Measurements from ENCODE around the gene B3GNT3. TPM values are rescaled to one million over a fixed set of nuclear protein-coding genes. Genes with fewer than 3 reads are reported as not detected.

B3GNT3 gene
- under 1 TPM; 0.75 to 0.95 TPM for total RNA-seq

- DNase-seq, result peak; percentile 56
- POLR2A ChIA-PET, result interaction anchor here (0.7 kb wide), 1 partner anchor 12 kb away, joined by 8 read pairs; no protein-coding TSS in a partner anchor
- intact Hi-C loops (cut with DNase I, micrococcal nuclease), result loop anchor here (5.0 kb wide), 2 partner anchors 62 to 137 kb away; partner anchors contain the start of genes CCDC124 (in 1 of the 2) and RPL18A (in 1 of the 2)
- Mint-ChIP-seq H3K4me3 (peak within 1 kb of the TSS; percentile 60), H3K4me1 (peaks cover 57% of the 10 kb centered on the region), H3K27ac (peak within 1 kb of the TSS; percentile 19), H3K27me3 (no peaks in the 10 kb centered on the region), H3K9me3 (ENCODE audit: low read depth) (no peaks in the 10 kb centered on the region), H3K36me3 (ENCODE audit: low read depth) (no peaks in the 10 kb centered on the region)
- no peak for ATAC-seq
- CTCF ChIA-PET, result interaction anchor here (0.6 to 1.4 kb wide), 6 partner anchors 10 to 575 kb away, joined by 3 to 5 read pairs (median 4); partner anchors contain the start of gene RPL18A
Measured at GRCh38 chr19:17794731-17795494, at the start of gene B3GNT3. TSS of gene B3GNT3 (plus strand) at chr19:17795138. CDS start at chr19:17807808, 12,670 bp downstream.

- DNase-seq, result peak; percentile 98
- Mint-ChIP-seq H3K36me3 (ENCODE audit: low read depth) (peaks cover 7% of the 10 kb centered on the region), H3K9me3 (ENCODE audit: low read depth) (no peaks in the 10 kb centered on the region), H3K4me3 (peak overlapping the region; percentile 76), H3K27me3 (no peaks in the 10 kb centered on the region), H3K27ac (peak overlapping the region; percentile 60), H3K4me1 (peaks cover 42% of the 10 kb centered on the region)
- ChIA-PET POLR2A (interaction anchor here (0.6 to 0.9 kb wide), 2 partner anchors 28 to 33 kb away, joined by 3 to 7 read pairs; partner anchors contain the start of gene MAP1S), CTCF (interaction anchor here (0.6 to 1.7 kb wide), 5 partner anchors 8 to 141 kb away, joined by 3 to 9 read pairs (median 5); partner anchors contain the start of gene RPL18A)
- ATAC-seq, result peak; percentile 90
- intact Hi-C loops (cut with DNase I, micrococcal nuclease), result loop anchor here (1.0 to 2.0 kb wide), 8 partner anchors 28 to 672 kb away; partner anchors contain the start of genes MAP1S (in 2 of the 2), COLGALT1 (in 1 of the 2), HAUS8 (in 1 of the 2) and JAK3 (in 1 of the 2)
Measured at GRCh38 chr19:17747205-17748098, 47.5 kb upstream of the B3GNT3 start.

- H3K36me3 Mint-ChIP-seq (ENCODE audit: low read depth), result peaks cover 11% of the 10 kb centered on the region
- H3K4me3 Mint-ChIP-seq, result peak overlapping the region; percentile 76
- intact Hi-C loops (cut with DNase I, micrococcal nuclease), result no loop called here
- DNase-seq, result no peak
- peaks cover 46% of the 10 kb centered on the region for H3K4me1 Mint-ChIP-seq
- H3K9me3 Mint-ChIP-seq (ENCODE audit: low read depth), result no peaks in the 10 kb centered on the region
- ChIA-PET POLR2A (interaction anchor here (0.7 kb wide), 1 partner anchor 98 kb away, joined by 4 read pairs; no protein-coding TSS in a partner anchor), CTCF (interaction anchor here (1.6 to 1.7 kb wide), 2 partner anchors 110 to 111 kb away, joined by 4 to 9 read pairs; partner anchors contain the start of gene RPL18A)
- no peaks in the 10 kb centered on the region for H3K27me3 Mint-ChIP-seq
- ATAC-seq, result no peak
- H3K27ac Mint-ChIP-seq, result peak overlapping the region; percentile 87
Measured at GRCh38 chr19:17748884-17749638, 45.9 kb upstream of the B3GNT3 start.

- peak; percentile 24 for ATAC-seq
- H3K27ac Mint-ChIP-seq, result peak overlapping the region; percentile 87
- peak overlapping the region; percentile 76 for H3K4me3 Mint-ChIP-seq
- H3K4me1 Mint-ChIP-seq, result peaks cover 51% of the 10 kb centered on the region
- no peaks in the 10 kb centered on the region for H3K27me3 Mint-ChIP-seq
- POLR2A ChIA-PET, result interaction anchor here (0.7 kb wide), 1 partner anchor 8 kb away, joined by 4 read pairs; no protein-coding TSS in a partner anchor
- H3K9me3 Mint-ChIP-seq (ENCODE audit: low read depth), result no peaks in the 10 kb centered on the region
- DNase-seq, result peak; percentile 76
- peaks cover 16% of the 10 kb centered on the region for H3K36me3 Mint-ChIP-seq (ENCODE audit: low read depth)
- CTCF ChIA-PET, result interaction anchor here (0.9 to 1.6 kb wide), 2 partner anchors 45 to 109 kb away, joined by 3 to 4 read pairs; partner anchors contain the start of gene RPL18A
- intact Hi-C loops (cut with DNase I, micrococcal nuclease), result no loop called here
Measured at GRCh38 chr19:17749912-17750317, 45.0 kb upstream of the B3GNT3 start.

GRCh38 chr19:17751103-17751911 lies 43.6 kb upstream of the B3GNT3 start, which contains the start of gene FCHO1:
TSS of gene FCHO1 (plus strand) at chr19:17751477. CDS start at chr19:17755165, 3,688 bp downstream.
- peak; percentile 92 for DNase-seq
- Mint-ChIP-seq H3K27me3 (no peaks in the 10 kb centered on the region), H3K4me3 (peak within 1 kb of the TSS; percentile 76), H3K27ac (peak within 1 kb of the TSS; percentile 87), H3K9me3 (ENCODE audit: low read depth) (no peaks in the 10 kb centered on the region), H3K4me1 (peaks cover 64% of the 10 kb centered on the region), H3K36me3 (ENCODE audit: low read depth) (peaks cover 26% of the 10 kb centered on the region)
- intact Hi-C loops (cut with DNase I, micrococcal nuclease), result loop anchor here in 1 of 2 experiments (1.0 kb wide), 2 partner anchors 32 to 104 kb away; partner anchors contain the start of gene MAP1S
- ChIA-PET CTCF (interaction anchor here (0.6 to 1.6 kb wide), 4 partner anchors 9 to 1070 kb away, joined by 4 read pairs; partner anchors contain the start of gene MAP1S), POLR2A (interaction anchor here (0.7 to 1.1 kb wide), 3 partner anchors 11 to 114 kb away, joined by 3 to 5 read pairs (median 3); no protein-coding TSS in a partner anchor)
- peak; percentile 66 for ATAC-seq

- intact Hi-C loops (cut with DNase I, micrococcal nuclease), result loop anchor here in 1 of 2 experiments (1.0 kb wide), 2 partner anchors 33 to 103 kb away; partner anchors contain the start of gene MAP1S
- Mint-ChIP-seq H3K4me1 (peaks cover 65% of the 10 kb centered on the region), H3K27ac (peak overlapping the region; percentile 87), H3K9me3 (ENCODE audit: low read depth) (no peaks in the 10 kb centered on the region), H3K4me3 (peak overlapping the region; percentile 76), H3K27me3 (no peaks in the 10 kb centered on the region), H3K36me3 (ENCODE audit: low read depth) (peaks cover 30% of the 10 kb centered on the region)
- ATAC-seq (no peak), DNase-seq (no peak)
- POLR2A ChIA-PET, result interaction anchor here (1.1 kb wide), 1 partner anchor 11 kb away, joined by 5 read pairs; no protein-coding TSS in a partner anchor
- CTCF ChIA-PET, result interaction anchor here (1.1 to 1.6 kb wide), 3 partner anchors 10 to 52 kb away, joined by 3 to 4 read pairs (median 4); partner anchors contain the start of gene MAP1S
Measured at GRCh38 chr19:17751912-17752273, 43.0 kb upstream of the B3GNT3 start.

GRCh38 chr19:17752865-17753639 lies 41.9 kb upstream of the B3GNT3 start:
- intact Hi-C loops (cut with DNase I, micrococcal nuclease), result no loop called here
- H3K4me3 Mint-ChIP-seq, result no peak overlapping the region
- H3K27ac Mint-ChIP-seq, result no peak overlapping the region
- H3K36me3 Mint-ChIP-seq (ENCODE audit: low read depth), result peaks cover 38% of the 10 kb centered on the region
- H3K9me3 Mint-ChIP-seq (ENCODE audit: low read depth), result no peaks in the 10 kb centered on the region
- DNase-seq (no peak), ATAC-seq (no peak)
- ChIA-PET CTCF (interaction anchor here (1.1 to 1.6 kb wide), 3 partner anchors 11 to 51 kb away, joined by 3 to 4 read pairs (median 4); partner anchors contain the start of gene MAP1S), POLR2A (interaction anchor here (0.6 kb wide), 2 partner anchors 49 to 1432 kb away, joined by 3 to 14 read pairs; no protein-coding TSS in a partner anchor)
- peaks cover 62% of the 10 kb centered on the region for H3K4me1 Mint-ChIP-seq
- H3K27me3 Mint-ChIP-seq, result no peaks in the 10 kb centered on the region

DNA sequence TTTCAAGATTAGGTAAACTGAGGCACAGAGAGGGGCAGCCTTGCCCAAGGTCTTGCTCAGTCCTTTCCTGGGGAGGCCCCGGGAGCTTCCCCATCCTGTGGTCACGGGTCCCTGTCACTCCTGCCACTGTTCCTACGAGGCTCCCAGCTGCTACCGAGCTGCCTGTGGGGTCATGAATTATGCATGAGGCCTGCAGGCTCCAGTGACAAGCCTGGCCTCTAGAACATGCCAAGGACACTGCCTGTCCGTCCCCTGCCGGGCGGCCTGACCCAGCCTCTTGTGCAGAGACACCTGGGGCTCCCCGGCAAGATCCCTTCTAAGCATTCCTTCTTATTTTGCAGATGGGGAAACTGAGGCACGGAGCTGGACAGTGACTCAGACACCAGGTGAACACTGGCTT lies 41.0 kb upstream of the B3GNT3 start:
- intact Hi-C loops (cut with DNase I, micrococcal nuclease), result no loop called here
- Mint-ChIP-seq H3K36me3 (ENCODE audit: low read depth) (peaks cover 42% of the 10 kb centered on the region), H3K27me3 (no peaks in the 10 kb centered on the region), H3K9me3 (ENCODE audit: low read depth) (no peaks in the 10 kb centered on the region), H3K4me3 (no peak overlapping the region), H3K4me1 (peaks cover 61% of the 10 kb centered on the region), H3K27ac (no peak overlapping the region)
- POLR2A ChIA-PET, result no interaction called here
- CTCF ChIA-PET, result interaction anchor here (1.2 kb wide), 1 partner anchor 22 kb away, joined by 7 read pairs; no protein-coding TSS in a partner anchor
- DNase-seq (no peak), ATAC-seq (no peak)
